ENCODE measurements around the gene APC2.

Gene APC2

GRCh38 chr19:1482361-1483130, 32.6 kb downstream of the APC2 start:
- no peak for DNase-seq

DNA sequence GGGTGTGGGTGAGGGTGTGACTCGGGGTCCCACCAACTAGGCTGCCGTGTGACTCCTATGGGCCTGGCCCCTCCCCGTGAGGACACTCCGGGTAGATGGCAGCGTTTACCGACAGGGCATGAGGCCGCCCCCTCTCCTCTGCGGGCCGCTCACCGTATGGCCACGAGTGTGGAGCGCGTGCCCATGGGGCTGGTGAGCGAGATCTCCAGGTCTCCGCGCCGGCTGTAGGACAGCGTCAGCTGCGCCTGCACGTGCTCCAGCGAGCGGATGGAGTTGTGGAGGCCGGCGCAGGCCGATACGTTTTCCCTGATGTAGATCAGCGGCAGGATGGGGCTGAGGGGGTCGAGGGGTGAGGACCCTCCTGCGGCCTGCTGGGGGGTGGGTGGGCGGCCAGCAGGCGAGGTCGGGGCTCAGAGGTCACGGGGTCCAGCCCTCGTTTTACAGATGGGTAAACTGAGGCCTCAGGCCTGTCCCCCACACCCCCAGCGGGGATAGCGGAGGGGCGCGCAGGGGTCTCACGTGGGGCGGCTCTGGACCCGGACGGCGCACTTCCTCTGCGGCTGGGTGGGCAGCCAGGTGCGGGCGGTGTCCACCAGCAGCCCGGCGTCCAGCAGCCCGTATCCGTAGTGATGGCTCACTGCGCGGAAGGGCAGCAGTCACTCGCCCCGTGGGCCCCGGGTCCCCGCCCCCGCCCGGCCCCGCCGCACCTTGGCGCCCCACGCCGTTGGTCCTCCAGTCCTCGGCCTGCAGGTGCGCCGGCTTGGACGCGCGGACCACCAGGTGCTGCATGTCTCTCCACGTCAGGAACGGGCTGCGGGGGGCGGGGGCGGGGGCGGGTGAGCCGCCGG, 33.4 kb downstream of the APC2 start:
- no peak for DNase-seq

GRCh38 chr19:1483979-1484428, 34.1 kb downstream of the APC2 start:
- DNase-seq, result no peak

DNA sequence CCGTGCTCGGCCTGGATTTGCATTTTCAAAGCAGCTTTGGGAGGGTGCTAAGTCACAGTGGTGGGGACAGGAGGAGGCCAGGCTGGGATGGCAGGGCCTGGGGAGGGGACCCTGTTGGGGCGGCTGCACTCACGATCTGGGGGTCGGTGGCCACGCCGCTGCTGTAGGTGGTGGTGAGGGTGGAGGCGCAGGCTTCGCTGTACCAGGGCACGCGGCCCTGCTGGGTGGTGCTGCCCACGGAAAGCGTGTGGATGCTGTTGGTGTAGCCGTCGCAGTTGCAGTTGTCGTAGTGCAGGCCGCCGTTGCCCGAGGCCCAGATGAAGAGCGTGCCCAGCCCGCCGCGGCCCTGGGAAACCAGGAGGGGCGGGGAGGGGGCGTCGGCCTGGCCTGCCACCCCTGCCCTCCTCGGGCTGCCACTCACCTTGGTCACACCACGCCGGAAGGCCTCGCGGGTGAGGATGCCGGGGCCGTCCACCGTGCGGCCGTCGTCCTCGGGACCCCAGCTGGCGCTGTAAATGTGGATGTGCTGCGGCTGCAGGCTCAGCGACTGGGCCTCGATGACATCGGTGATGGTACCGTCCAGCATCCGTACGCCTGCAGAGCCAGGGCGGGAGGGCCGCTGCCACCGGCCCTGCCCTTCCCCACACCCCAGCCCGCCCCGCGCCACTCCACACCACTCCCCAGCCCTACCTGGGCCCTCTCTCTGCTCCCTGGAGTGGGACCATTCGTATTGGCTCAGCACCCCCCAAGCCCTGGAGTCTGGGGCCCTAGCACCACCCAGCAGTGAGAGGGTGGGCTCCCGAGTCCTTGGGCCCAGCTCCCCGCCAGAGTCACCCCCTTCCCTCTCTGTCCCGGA, 37.0 kb downstream of the APC2 start:
- DNase-seq, result no peak

- no peak for DNase-seq
These were observed 37.8 kb downstream of the APC2 start for GRCh38 chr19:1487576-1488281.

DNA sequence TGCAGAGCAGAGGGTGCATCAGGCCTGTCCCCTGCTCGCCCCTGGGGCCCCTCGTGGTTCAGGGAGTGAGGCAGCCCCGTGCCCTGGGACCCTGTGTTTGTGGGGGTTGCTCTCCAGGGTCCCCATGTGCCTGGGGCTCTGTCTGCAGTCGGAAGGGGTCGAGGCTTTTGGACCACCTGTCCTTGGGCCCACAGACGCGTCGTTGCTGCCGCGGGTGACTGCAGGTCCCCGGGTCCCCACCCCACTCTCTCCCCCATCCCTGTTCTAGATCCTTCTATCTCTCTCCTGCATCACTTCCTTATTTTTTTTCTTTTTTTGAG, 38.3 kb downstream of the APC2 start:
- no peak for DNase-seq

- no peak for DNase-seq
These were observed 39.8 kb downstream of the APC2 start for GRCh38 chr19:1489463-1490310.

DNA sequence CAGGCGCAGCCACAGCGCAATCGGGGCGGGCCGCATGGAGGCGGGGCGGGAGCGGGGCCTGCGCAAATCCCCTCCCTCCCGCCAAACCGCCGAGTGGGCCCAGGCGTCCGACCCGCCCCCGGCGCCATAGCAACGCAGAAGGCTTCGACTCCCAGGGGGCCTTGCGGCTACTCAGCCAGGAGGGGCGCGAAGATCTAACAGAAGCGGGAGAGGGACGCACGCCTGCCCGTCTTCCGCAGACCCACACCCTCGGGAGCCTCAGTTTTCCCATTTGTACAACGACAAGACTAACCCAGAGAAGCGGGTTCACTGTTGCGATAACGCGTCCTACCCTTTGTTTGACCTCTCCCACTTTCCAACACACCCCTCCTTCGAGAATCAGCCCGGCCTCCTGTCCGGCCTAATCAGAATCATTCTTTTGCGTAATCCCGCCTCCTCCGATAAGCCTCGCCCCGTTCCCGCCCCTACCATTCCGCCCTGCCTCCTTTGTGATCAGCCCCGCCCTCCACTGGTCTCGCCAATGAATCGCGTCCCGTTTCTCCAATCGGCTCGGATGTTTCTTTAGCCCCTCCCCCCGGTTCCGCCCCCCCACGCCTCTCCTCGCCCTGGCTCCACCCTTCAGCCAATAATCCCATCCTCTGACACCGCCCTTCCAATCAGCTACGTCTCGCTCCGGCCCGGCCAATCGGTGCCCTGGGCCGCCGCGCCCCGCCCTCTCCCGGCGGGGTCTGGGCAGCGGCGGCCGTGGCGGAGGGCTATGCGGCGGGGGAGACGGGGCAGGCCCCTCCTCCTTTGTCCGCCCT, 40.6 kb downstream of the APC2 start, which contains the start of gene PCSK4:
PCSK4 (minus strand) TSS at position 40 of the 803 bp plus-strand sequence; CDS start at position 36, 4 bp downstream.
- DNase-seq, result peak; percentile 100

- no peak for DNase-seq
These were observed 41.4 kb downstream of the APC2 start, which contains the start of gene REEP6 for GRCh38 chr19:1491114-1491848. Gene REEP6 (plus strand): TSS chr19:1491181. CDS start chr19:1491270, 89 bp downstream.

- DNase-seq, result no peak
These were observed 41.9 kb downstream of the APC2 start for GRCh38 chr19:1491849-1492170.

DNA sequence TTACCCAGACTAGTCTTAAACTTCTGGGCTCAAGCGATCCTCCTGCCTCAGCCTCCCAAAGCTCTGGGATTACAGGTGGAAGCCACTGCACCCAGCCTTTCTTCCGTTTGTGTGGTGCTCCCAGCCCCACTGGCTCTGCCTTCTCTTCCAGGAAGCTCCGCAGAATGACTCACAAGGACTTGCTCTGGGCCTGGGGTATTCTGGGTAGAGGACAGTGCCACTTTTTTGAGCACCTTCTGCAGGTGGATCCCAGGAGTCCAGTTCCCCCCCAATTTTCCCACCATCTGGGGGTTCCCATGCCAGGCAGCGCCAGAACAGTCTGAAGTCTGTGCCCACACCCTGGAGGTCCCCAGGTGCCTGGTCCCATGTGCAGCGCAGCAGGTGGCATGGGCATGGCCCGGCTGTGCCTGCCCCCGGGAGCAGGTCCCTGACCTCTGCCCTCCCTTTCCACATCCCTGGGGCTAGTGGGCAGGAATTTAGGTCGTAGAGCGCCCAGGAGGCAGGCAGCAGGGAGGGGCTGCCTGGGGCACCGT, 42.6 kb downstream of the APC2 start:
- DNase-seq, result no peak

GRCh38 chr19:1494115-1494815, 44.3 kb downstream of the APC2 start:
- DNase-seq, result no peak

DNA sequence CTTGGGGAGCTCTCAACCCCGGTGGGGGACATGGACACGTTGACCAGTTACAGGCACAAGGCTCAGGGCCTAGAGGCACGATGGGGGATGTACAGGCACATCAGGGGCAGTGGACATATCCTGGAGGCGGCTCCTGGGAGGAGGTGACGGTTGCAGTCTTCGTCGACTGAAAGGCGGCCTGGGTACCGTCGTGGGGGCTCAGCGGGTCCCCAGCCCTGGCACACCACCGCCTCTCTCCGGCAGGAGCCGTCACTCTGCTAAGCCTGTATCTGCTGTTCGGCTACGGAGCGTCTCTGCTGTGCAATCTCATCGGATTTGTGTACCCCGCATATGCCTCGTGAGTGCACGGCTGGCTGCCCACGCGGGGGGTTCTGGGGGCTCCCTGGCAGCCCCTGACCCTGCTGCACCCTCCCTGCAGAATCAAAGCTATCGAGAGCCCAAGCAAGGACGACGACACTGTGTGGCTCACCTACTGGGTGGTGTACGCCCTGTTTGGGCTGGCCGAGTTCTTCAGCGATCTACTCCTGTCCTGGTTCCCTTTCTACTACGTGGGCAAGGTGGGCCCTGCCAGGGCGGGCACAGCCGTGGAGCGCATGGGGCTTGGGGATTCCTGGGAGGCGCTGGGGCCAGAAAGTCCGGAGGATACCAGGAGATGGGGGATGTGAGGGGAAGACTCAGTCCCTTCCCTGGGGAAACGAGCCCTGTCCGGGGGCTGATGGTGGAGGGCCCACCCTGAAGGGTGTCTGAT, 45.3 kb downstream of the APC2 start:
- DNase-seq, result no peak

GRCh38 chr19:1495799-1496713, 46.1 kb downstream of the APC2 start:
- no peak for DNase-seq

GRCh38 chr19:1496714-1497577, 47.0 kb downstream of the APC2 start:
- DNase-seq, result no peak

All from right hindlimb (tissue), 1 donor.